Hematopoietic multipotent progenitor cell treated with erythropoietin and hydrocortisone succinate and interleukin-3 and kit ligand, for 8 days (in vitro differentiated cells): ENCODE measurements around the gene RAI14.

Experiments
- DNase-seq: peaks from one replicate; pipeline ENCODE4 v3.0.0-alpha.2; 2015

The RAI14 gene

GRCh38 chr5:34680896-34681295, 24.8 kb downstream of the RAI14 start:
- no peak for DNase-seq

DNA sequence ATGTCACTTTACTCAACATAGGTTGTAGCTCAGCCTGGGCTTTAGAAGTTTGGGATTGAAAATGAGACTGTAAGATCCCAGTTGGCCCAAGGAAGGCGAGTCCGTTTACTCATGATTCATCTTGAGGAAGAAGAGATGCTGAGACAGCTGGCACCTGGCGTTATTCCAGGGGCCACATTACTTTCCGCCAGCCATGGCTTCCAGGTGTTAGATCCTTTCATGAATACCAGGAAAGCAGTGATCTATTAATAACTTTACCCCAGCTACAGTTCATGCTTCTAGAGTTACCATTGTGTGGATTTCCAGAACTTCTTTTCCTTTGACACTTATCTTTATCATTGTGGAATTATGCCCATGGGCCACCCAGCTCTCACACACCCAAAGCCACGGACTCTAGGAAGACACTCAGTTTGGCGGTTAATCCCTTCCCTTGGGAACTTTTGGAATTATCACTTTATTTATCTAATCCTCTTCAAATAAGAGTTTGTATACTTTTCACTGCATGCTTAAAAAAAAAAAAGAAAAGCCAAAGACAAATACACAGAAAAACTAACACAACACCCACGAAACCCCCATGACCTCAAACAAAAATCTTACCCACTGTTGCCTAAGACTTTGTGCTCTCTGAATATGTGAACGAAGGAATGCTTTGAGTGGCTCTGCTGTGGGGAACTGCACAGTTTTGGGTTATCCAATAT, 26.9 kb downstream of the RAI14 start:
- DNase-seq, result no peak

DNA sequence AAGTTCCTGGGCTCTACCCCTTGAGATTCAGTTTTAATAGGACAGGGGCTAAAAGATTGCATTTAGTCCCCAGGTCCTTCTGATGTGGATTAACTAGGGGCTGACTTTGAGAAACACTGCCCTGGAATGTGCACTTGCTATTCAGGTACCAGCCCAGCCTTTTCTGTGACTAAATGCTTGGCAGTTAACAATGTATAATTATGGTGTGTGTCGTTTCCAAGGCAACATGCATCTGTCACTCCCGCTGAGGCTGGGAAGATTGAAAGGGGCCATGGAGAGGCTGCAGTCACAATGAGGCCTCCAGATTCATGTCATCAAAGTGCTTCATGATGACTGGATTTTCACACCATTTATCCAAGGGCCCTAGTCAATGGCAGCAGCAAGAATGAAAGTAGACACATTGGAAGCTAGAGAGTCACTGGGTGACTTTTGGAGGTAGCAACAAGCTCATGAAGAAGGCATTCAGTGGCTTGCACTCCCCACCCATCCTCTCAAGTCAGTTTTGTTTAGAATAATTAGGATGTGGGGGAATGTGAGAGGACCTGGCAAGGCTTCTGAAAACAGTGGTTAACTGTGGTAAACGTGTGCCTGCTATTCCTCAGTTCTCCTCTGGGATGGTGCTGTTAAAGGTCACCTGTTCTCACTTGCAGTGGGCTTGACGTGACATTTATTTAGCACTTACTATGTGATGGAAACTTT, 28.3 kb downstream of the RAI14 start:
- no peak for DNase-seq

- no peak for DNase-seq
These were observed 28.8 kb downstream of the RAI14 start for GRCh38 chr5:34684980-34685352.

DNA sequence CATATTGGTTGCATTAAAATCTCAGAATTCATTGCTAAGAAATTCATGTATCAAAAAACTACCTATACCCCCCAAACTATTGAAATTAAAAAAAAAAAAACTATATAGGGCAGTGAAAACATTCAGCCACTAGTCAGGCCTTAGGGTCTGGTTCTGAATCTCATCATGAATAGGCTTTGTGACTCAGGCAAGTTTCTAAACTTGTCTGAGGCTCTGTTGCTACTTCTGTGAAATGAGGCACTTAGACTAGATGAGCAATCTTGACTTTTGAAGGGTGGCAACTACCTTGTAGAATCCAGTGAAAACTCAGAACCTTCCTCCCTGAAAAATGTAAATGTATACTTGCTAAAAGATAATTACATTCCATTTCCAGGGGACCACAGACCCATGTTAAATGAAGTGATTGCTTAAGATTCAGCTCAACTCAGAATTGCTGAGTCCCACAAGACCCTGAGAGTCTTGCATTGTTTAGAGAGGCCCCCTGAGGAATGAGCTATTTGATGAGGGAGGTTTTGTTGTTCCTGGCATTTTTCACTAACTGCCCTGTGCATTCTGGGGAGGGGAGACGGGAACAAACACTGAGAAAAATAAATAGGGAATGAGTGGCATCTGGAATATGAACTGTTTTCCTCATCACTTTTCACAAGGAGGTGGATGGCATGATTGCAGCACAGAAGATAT, 29.5 kb downstream of the RAI14 start:
- no peak for DNase-seq

GRCh38 chr5:34686762-34687268, 30.7 kb downstream of the RAI14 start:
- peak; percentile 16 for DNase-seq

DNA sequence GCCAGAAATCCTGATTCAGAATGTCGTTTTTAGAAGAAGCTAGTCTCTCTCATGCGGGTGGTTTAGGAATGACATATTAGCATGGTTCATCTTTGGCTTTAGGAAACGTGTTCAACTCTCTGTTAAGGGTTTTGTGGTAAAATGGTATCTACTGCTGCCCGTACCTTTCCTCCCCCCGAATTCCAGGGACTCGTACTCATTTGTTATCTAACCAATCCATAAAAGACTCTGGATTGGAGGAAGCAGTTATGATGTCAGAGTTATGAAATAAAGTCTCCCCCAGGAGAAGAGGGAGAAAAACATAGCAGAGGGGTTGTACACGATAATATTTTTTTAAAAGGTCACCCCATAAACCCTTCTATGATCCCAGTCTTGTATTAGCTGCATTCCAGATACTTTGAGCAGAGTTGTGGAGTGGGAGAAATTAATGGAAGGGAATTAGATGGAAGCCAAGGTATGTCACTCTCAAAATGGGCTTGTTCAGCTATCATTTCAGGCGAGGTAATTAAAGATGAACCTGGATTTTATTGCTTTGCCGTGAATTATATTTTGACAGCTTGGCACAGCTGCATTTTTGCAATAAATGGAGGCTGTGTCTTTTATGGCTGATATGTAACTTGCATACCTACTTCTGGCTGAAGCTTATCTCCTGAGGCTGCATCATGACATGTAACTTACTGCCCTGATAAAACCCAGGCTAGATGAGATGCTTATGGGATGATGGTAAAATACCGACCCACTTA, 31.3 kb downstream of the RAI14 start:
- no peak for DNase-seq

DNA sequence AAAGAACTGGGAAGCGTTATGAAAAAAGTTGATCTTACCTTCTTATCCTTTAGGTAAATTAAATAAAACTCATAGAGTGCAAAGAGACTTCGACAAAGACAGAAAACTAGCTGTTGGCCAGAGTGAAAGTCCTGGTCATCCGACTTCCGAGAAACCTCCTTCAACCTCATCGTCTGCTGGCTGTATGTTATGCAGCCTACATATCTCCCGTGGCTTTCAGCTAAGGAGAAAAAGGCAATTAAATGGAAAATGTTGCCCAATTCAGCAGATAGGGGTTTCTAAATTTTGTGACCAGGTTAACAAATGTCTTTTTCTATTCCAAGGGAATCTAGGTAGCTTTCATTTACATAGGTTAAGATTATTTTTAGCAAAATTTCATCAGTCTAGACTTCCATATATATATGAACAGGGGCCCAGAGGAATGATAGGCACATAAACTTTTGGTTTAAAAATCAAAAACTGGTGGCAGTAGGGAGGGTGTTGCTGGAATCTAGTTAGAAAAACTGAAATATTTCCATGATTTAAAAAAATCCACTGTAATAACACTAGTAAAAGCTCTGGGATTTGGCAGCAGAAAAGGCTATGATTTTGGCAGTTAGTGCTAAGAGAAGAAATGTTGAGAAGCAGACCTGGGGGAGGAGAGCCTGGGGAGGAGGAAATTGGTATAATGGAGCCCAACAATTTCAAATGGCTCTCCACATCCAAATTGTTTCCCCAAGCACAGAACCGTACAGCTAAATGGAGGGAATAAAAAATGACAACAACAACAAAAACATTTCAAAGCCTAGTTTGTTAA, 32.1 kb downstream of the RAI14 start:
- no peak for DNase-seq

DNA sequence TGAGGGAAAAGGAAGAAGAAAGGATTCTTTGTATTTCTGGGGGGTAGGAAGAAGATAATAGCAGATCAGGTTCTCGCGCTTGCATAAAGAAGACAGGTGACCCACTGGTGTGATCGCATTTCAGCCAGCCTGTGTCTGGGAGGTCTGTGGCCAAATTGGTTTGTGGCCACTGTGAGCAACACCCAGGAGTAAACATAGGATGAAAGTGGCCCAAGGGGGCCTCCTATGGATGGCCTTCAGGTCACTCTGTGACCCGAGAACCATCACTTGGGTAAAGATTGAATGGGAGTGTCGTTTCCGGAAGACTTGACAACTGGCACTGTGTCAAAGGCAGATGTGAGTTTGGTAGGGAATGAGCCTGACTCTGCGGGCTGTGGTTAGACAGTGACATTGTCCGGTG, 34.2 kb downstream of the RAI14 start:
- no peak for DNase-seq

DNA sequence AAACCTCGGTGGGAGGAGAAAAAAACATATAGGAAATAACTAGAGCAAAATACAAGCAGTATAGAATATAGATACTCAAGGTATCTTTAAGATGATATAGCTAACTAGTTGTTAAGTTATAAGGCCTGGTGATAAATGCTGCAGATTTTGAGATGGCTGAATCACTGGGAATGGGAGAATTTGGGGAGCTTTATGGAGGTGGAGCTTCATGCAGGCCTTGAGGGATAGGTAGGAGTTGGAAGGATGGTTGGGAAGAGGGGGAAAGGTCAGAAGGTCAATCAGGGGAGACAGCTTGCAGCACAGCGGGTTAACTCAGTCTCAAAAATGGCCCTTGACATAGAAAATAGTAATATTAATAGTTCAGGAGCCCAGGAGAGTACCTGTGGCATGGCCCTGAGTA, 34.8 kb downstream of the RAI14 start:
- DNase-seq, result no peak

DNA sequence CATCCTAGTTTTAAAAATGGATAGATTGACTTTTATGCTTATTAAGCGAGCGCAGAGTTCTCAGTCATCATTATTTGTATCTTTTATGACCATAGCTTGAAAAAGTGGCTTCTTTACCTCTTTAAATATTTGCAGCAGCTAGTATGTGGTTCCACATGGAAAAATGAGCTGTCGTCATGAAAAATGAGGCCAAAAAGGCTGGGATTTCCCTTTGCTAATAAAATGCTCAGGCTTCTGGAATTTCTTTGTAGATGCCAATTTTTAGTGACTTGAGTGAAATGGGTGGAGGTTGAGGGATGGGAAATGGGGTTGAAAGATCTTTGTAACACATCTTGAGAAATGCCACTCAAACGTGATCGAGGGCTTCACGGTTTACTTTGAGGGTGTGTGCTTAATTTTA, 35.2 kb downstream of the RAI14 start:
- no peak for DNase-seq

- no peak for DNase-seq
These were observed 36.7 kb downstream of the RAI14 start for GRCh38 chr5:34692786-34693185.

DNA sequence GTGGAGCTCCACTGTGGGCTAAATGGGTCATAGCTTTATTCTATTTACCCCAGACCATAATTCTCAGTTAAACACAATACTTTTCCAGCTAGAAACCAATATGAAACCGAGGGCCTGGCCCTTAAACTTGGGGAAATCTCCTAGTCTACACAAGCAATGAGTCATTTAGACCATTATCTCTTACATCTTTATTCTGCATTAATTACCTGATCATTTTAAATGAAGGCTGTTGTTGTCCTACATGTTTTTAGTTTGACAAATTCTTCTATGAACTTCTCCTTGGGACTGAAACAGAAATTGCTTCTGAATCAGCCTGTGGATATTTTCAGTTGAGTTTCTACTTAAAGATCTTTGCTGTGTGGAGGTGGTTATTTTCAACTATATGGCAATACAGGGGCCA, 37.9 kb downstream of the RAI14 start:
- no peak for DNase-seq

- DNase-seq, result no peak
These were observed 38.6 kb downstream of the RAI14 start for GRCh38 chr5:34694685-34695084.

- DNase-seq, result no peak
These were observed 39.3 kb downstream of the RAI14 start for GRCh38 chr5:34695275-34696027.

- no peak for DNase-seq
These were observed 41.4 kb downstream of the RAI14 start for GRCh38 chr5:34697308-34698108.

DNA sequence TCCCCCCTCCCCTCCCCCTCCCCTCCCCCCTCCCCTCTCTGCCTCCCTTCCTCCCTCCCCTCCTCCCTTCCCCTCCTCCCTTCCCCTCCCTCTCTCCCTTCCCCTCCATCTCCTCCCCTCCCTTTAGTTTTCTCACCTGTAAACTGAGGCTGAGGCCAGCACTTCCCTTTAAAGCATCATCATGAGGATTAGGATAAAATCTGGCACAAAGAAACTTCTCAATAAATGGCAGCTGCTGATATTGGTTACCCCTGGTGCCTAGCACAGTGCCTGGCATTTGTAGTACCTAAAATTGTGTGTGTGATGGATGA, 41.9 kb downstream of the RAI14 start:
- DNase-seq, result no peak

- no peak for DNase-seq
These were observed 42.6 kb downstream of the RAI14 start for GRCh38 chr5:34698754-34699153.

- DNase-seq, result peak; percentile 80
These were observed 43.3 kb downstream of the RAI14 start for GRCh38 chr5:34699155-34700077.

DNA sequence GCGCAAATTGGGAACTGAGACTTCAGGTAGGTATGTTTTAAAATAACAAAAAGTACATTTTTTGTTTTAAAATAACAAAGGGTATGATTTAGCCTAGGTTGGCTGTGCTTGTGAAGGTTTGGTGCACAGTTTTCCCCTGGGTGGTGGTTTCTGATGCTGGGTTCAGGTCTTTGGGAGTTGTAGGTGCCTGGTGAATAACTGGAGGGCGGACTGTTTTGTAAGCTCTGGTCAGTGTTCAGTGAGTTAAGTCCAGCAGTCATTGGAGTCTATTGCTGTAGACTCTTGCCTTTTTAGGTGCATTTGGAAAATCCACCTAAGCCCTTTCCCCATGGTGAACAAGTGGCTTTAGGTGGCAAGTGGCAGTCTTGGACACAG, 43.9 kb downstream of the RAI14 start:
- DNase-seq, result no peak
